Measurements from ENCODE around the gene ELF4.

The ELF4 gene

DNA sequence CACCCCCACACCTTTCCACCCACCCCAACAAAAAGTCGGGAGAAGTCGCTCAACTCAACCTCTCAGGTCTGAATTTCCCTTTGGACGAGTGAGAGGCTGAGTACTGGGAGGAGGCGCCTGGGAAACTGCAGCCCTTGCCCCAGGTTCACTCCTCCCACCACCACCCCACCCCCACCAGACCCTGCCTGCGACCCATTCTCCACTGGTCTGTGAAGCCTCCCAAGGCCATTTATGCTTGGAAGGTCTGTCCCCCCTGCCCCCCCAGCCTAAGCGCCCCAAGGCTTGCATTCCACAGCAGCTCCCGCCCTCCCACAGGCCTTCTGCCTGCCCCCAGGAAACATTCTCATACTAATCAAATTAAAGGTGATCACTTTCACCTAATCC is 27.2 kb downstream of the ELF4 start:
- no peak for DNase-seq

DNA sequence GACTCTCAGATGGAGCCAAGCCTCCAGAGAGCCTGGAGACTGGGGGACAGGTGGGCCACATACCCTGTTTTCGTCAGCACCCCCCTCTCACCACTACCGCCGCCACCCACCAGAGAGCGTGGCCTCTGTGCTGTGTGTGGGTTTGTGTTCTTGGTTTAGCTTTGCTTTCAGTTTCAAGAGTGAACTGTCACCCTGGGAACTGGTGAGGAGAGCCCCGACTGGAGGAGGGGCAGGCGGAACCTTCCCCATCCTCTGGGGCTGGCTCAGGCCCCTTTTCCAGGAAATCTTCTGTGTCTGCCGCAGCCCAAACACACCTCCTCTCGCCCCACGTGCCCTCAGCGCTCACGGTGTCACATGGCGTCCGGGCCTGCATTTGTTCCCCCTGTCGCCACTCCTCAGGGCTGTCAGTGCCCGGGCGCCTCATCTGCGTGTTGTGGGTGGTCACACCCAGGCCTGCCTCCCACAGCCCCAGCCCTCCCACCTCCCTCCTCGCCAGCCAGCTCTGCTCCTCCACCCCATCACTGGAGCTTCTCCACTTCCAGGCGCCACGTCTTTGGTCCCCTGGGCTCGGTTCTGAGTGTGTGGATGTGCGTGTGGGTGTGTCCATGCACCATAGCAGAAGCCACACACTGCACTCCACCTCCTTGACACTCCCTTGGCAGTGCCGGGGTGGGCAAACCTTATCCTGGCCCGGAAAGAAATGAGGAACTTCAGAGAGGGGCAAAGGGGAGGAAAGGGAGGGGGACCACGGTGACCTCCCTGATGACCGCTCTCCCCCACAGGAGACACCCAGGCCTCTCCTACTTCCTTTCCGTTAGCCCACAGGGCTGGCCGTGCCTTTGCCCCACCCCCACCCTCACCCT is 27.8 kb downstream of the ELF4 start:
- no peak for DNase-seq

DNA sequence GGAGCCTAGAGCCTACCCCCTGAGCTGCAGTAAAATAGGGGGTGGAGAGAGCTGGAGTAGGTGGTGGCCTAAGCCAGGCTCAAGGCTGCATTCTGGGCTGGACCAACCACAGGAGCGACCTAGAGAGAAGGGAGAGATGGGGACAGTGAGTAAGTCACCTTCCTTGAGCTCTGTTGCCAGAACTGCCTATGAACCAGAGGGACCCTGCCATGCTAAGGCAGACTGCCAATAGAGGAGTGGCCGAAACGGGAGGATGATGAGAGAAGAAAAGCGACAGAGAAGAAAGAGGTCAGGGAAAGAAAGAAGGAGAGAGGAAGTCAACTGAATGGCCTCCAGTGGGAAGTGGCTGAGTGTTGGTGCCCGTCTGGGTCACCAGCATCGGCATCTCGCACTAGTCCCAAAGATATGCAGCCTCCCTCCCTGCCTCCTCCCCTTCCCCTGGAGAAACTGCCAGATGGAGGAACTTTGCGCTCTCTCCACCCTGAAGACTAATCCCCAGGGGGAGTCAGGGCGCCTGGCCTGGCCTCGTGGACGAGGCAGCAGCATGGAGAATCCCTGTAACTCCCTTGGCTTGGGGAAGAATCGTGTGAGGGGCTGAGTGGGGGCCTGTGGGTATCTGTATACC is 28.8 kb downstream of the ELF4 start:
- DNase-seq: no peak

DNA sequence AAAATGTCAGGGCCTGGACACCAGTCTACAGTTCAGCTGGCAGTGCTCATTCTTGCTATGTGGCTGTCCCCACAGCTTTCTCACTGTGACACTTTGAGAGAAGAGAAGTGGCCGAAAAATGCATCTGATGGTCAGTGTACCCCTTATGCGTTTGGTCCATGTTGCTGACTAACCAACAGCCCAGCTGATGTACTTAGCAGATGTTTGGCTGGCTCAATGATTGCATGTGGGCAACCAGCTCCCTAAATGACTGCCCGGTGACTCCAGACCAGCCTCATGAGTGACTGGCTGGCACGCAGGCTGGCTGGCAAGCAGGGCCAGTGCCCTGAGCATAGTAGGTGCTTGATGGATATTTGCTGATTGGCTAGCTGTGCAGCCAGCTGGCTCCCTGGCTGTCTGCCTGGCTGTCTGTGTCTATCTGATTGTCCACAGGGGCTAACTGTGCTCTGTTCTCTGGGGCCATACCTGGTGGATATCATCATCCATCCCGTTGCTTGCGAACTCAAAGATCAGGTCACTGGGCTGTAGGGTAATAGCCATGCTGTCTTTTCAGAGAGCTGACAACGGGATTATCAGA is 29.4 kb downstream of the ELF4 start:
- no peak for DNase-seq

DNA sequence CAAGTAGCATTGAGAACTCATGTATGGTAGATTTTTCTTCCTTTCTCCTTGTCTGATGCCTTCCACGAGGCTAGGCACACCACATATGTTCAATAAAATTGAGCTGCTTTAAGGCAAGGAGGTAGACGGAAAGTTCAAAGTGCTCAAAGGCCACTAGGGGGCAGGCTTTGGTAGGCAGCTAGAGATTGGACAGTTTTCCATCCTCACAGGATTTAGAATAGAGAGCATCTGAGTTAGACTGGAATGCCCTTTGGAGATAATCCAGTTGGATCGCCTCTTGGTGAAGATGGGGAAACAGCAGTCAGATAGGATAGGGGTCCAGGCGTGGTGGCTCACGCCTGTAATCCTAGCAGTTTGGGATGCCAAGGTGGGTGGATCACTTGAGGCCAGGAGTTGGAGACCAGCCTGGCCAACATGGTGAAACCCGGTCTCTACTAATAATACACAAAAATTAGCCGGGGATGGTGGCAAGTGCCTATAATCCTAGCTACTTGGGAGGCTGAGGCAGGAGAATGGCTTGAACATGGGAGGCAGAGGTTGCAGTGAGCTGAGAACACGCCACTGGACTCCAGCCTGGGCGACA is 30.4 kb downstream of the ELF4 start:
- peak; percentile 54 to 57 for DNase-seq

DNA sequence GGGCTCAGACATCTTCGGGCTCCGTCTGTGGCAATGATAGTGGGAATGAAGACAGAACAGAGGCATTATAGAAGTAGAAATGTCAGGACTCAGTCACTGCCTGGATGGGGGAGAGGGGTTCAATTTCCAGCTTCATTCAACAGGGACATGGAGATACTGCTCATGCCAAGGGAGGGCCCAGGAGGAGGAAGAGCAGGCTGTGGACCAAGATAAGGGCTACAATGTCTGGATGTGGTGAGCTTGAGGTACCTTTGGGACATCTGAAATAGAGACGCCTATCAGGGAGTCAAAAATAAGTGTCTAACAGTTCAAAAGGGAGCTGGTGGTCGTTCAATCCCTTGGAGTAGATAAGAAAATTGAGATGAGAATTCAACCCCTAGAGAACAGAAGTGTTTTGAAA is 34.5 kb downstream of the ELF4 start:
- DNase-seq: no peak

DNA sequence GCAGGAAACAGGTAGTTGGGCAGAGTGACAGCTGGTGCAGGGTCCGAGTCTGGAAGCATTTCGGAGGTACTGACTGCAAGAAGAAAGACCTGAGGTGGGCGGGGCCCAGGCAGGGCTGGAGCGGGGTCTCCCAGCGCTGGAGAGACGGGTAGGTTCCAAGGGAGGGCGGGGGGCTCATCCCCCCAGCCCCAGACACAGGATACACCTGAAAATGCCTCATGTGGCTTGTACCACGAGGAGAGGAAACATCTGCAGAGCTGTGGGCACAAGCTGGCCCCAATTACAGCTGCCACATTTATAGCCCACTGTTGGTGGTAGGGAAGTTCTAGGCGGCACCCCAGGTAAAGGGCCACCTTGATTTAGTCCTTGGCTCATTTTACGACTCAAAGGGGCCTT is 38.0 kb downstream of the ELF4 start:
- no peak for DNase-seq

DNA sequence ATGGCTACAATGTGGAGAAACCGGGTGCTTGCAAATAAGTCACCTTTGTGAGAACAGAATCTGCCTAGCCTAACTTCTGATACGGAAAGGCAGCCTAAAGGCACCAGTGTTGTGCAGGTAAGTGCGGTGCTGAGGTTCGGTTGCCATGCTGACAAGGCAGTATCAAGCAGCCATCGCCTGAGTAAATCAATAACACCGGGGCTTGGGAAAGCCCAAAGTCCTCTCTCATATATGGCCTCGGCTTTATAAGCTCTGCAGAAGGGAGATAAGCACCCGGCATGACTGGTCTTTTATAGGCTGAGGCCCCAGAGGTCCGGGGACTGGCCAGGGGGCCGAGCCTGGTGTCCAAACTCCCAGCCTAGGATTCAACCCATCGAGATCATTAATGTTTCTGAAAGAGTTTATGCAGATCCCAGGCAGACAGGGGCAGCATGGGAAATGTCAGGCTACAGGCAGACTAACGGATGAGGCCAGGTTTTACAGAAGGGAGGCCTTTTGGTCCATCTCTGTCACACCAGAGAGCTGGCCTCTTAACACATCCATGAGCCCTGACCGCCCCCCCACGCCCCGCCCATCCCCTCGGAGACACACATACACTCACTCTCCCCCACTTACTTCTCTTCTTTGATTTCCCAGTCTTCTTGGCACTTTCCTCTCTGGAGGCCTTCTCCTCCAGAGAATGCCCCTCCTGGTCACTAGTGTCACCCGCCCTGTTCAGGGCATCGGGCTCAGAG is 38.5 kb downstream of the ELF4 start:
- DNase-seq: no peak

DNA sequence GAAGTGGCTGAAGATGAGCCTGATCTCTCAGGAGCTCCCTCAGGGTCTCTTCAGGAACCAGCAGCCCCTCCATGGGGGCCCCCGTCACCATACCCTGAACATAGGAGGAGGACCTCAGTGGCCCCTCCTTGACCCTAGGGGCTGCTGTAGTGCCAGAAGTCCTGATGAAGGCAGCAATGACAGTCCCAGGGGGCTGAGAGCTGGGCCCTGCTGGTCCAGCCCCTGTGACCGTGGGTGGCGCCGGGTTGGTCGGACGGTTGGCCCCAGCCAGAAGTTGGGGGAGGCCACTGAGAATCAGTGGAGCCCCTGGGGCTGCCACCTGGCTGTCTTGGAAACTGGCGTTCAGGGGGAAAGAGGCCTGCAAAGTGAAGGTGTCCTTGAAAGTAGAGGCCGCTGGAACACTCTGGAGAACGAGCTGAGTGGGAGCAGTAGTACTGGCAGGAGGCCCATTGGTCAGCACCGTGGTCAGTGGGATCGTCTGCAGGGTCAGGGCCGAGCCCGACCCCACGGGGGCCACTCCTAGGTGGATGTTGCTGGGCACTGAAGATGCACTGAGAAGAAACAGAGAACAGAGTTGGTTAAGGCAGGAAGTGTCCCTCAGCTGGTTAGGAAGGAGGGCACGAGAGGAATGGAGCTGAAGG is 43.2 kb downstream of the ELF4 start:
- DNase-seq: no peak

DNA sequence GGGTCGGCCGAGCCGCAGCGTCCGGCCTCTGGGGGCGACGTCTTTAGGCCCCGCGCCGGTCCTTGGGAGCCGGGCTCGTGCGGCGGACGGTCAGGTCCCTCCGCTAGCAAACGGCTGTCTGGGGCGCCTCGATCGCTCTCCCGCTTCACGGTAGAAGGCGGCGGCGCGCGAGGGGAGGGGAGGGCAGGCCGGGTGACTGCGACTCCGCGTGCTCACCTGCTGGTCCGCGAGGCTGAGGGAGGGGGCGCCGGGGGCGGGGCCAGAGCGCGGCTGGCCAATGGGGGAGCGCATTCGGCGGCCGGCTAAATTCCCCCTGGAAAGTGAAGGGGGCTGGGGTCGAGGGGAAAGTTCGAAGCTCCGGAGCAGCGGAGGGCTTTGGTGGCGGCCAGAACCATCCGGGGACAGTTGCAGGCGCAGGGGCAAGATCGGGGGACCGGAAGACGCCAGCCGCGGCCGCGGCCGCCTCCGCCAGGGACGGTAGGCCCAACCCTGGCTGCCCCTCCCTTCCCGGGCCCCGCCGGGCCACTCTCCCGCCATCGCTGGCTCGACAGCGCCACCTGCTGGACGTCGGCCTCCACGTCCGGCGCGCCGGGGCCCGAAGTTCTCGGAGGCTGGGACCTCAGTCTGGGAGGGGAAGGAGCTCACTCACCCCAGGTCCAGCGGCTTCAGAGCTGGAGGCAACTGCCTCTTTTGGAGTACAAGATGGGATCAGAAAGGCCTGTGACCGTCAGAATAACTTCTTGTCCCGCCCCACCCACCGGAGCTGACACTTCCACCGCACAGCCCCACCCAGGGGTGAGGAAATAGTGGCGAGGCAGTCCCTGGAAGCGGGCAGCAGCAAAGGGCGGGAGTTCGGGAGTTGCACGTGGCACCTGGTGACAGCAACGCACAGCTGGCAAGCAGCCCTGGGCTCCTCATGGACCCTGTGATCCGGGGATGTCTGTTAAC is 49.9 kb downstream of the ELF4 start:
- DNase-seq: peak; percentile 49 to 61

DNA sequence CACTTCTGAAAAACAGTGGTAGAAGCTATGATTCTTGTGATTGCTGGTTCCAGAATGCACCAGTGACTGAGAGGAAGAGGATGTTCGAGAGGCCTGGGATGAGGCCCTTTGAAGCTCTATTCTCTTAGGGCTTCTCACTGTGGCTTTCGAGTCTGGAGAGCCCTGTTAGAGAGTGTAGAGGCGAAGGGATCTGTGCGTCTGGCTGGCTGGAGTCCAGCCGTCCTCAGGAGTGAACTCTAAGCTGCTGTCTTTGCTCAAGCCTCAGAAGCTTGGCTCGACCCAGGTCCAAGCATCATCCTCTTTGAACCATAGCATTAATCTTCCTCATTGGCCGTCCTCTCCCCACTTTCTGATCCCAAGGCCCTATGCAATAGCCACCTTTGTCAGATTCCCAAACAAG is 51.6 kb downstream of the ELF4 start:
- no peak for DNase-seq

DNA sequence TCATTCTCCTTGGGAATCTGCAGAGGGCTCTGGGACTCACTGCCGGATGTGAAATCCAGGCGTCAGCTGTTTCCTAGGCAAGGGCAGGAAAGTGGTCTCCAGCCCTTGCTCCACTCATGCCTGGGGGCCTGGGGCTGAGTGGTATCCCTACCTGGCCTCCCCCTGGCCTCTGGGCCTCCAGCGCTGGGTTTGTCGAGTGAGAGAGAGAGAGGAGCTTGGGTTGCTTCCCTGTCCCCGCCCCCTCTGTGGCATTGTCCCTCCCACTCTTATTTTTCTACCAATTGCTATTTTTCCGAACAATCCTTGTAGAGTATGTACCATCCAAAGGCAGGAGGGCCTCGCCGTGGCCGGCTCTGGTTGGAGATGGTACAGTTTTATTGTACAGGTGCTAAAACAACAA is 53.1 kb downstream of the ELF4 start:
- no peak for DNase-seq

DNA sequence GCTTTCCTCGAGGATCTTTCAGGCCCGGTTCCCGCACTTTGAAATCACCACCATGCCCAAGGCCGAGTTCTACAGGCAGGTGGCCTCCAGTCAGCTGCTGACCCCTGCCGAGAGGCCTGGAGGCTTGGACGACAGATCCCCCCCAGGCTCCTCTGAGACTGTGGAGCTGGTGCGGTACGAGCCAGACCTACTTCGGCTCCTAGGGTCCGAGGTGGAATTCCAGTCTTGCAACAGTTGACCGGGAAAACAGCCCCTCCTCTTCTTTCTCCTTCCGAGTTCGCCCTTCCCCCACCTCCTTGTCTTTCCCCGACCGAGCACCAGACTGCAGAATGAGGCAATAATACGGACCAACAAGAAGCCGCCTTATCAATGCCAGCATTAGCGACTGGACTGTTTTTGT is 54.4 kb downstream of the ELF4 start:
- no peak for DNase-seq

DNA sequence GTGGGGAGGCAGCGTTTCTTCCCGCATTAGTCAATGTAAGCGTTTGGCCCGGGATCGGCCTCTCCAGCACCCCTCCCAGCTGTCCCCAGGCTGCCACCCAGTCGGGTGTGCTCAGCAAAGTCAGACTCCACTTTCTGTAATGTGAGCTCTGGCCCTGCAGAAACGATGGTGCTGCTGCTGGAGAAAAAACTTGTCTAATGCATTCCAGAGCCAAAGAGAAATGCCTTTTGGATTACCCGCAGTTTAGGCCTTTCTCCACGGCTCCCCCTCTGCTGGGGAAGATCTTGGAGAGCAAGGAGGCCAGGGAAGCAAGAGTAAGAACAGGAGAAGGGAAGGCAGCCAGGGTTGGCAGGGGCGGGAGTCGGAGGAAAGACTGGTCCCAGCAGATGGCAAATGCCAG is 55.2 kb downstream of the ELF4 start:
- no peak for DNase-seq

DNA sequence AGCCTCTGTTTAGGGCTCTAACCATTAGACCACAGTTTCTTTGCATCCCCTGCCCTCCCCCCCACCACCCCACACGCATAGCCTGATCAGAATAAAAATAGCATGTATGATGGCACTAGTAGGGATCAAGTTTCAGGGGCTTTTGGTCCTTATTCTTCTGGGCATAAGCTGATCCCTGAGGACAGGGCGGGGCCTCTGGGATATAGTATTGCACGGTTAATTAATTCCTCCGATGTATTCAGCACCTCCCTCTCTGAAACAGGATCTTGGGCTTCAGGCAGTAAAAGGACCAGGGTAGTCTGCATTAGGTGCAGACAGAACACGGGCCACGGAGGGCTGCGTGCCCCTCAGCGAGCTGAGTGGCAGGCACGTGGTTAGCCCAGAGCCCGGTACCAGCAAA is 57.1 kb downstream of the ELF4 start:
- DNase-seq: no peak

DNA sequence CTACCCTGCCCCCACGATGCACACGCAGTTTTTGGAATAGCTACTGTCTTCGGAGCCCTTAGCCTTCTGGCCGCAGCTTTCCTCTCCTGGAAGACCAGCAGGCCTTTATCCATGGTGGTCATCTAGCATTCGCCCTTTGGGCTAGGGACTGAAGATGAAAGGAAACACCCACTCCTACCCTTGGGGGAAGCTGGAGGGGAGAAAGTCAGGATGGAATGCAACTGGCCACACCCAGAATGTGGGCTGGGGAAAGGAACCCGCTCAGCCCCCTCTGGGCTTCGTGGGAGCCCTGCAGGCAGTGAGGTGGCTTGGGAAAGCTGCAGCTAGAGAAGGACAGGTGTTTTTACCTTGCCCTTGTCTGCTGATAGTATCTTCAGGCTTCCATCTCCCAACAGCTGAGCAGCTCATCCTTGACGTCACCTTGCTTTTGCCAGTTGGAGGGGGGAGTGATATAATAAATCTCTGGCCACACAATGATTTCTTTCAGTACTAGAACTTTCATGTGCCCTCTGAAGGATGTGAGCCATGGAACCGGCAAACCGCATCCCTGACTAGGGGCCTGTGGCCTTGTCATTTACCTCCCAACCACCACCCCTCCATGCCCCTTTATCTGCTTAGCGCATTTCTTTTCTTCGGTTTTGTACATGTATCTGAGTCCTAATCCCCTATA is 59.0 kb downstream of the ELF4 start:
- no peak for DNase-seq

DNA sequence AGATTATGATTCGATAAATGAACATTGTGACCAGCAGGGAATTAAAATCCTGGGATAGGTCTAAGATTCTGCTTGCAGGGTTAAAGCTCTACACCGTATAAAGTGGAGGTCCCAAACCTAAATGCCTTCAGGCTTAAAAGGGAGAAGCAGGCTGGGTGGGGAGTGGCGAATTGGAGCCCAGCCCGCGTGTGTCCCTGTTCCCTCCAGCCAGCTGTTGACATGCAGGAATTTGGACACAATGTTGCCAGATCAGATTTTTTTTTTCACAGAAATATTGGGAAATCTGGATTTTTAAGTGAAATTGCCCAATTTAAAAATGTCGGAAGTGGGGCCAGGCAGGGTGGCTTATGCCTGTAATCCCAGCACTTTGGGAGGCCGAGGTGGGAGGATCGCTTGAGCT is 60.5 kb downstream of the ELF4 start:
- no peak for DNase-seq

DNA sequence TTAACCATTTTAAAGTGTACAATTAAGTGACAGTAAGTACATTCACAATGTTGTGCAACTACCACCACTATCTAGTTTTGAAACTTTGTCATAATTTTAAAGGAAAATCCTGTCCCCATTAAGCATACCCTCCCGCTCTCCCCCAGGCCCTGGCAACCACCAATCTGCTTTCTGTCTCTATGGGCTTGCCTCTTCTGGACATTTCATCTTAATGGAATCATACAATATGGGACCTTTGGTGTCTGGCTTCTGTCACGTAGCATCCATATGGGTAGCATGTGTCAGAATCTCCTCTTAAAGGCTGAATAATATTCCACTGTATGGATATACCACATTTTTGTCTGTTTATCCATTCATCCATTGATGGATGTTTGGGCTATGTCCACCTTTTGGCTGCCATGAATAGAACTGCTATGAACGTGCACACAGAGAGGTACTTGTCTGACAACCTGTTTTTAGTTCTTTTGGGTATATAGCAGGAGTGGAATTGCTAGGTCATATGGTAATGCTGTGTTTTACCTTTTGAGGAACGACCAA is 61.5 kb downstream of the ELF4 start:
- DNase-seq: no peak

DNA sequence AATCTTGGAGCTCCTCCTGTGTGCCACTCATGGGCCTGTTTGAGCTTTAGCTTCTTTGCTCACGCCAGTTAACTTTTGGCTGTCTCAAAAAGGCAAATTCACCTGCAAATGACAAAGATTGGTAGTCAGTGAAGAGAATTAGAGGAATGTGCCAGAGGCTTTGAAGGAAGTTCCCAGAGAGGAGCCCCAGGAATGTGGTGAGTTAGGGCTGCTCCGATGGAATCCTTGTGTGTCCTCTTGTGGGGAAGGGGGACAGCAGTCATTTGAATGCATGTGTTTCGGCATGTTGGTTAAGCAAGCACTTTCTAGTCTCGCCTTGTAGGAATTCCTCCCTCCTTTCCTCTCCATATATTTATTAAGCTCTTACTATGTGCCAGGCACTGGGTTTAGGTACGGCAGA is 62.9 kb downstream of the ELF4 start:
- no peak for DNase-seq

DNA sequence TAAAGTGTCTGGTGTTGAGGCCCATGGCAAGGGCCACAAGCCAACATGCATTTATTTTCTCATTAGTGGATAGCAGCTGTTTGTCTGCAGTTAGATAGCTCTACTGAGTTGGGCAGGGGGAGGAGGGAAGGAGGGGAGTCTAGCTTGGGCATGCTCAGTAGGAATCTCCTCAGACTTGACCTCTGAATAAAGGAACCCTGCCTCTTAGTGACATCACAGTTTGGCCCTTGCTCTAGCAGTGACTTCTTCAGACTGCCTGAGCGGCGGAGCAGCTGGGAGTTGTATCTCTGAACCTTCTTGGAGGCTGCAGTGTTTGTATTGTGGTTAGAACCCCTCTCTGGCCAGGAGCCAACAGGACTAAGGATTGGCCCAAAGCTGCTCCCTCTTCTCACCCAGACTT is 70.5 kb downstream of the ELF4 start:
- no peak for DNase-seq

DNA sequence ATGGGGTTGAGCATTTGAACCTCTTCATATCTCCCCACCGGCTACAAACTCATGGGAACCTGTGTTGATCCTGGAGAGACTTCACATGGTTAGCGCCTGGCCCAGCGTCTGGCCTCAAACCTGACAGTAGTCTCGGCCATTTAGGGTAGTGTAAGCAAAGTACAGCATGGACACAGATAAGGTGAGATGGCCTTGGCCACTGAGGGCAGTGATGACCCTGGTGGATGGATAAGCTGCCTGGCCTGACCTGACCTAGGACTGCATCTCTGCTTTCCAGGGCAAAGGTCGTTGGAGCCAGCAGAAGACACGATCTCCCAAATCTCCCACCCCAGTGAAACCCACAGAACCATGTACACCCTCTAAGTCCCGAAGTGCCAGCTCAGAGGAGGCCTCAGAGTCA is 76.1 kb downstream of the ELF4 start:
- no peak for DNase-seq

Data from NCI-H2081 (cell line).